B cell (primary cell): ENCODE results near the gene NAV2. TPM values are rescaled to one million over a fixed set of nuclear protein-coding genes. Genes with fewer than 3 reads are reported as not detected.

Experiments used
- ATAC-seq: fragments of 200-7000 bp; cut with Tn5 transposase; one replicate; pipeline ENCODE4 v1.10.0; 2021; ENCODE audit warnings: low read depth, mild to moderate bottlenecking, moderate number of reproducible peaks, moderate library complexity
- CTCF ChIA-PET: fragments of 350-600 bp; sonication (Branson Sonifier 250); formaldehyde crosslinking; loops from one replicate; lab custom pipeline; 2021; ENCODE audit warnings: antibody characterized with exemption, inconsistent platforms; lab: Charles Lee
- POLR2A ChIA-PET: fragments of 350-600 bp; sonication (Branson Sonifier 250); formaldehyde crosslinking; loops from one replicate; lab custom pipeline; 2021; ENCODE audit warnings: antibody characterized with exemption; lab: Charles Lee
- DNase-seq: peaks from one replicate; pipeline ENCODE4 v3.0.0; 2013
- H2AFZ ChIP-seq: 2 replicates; pipeline ENCODE4 v1.6.1; 2012; ENCODE audit warnings: mild to moderate bottlenecking, low read depth, low read length; ENCODE audit not compliant: insufficient read depth, poor library complexity, severe bottlenecking
- H3K27ac ChIP-seq, 2 donors: 1 replicate in 1 of 2; 2 replicates in 1 of 2; pipeline ENCODE4 v1.5.1; 2012 to 2013; ENCODE audit warnings: low read length in 2 of 2, mild to moderate bottlenecking in 2 of 2, moderate library complexity in 1 of 2
- H3K27me3 ChIP-seq, 4 experiments: fragments of 200-600 bp in 1 of 4; sonication (generic) in 1 of 4; replicated peaks in 1 of 4; 1 replicate in 2 of 4; 2 replicates in 2 of 4; pipeline versions ENCODE4 v1.6.1 to v1.7.0; 2013 to 2016; ENCODE audit warnings: low read length in 3 of 4, mild to moderate bottlenecking in 2 of 4, mixed read lengths in 1 of 4, moderate library complexity in 1 of 4; ENCODE audit not compliant: insufficient read depth in 4 of 4, control insufficient read depth in 3 of 4; ENCODE audit errors: control extremely low read depth in 1 of 4
- H3K36me3 ChIP-seq, 2 experiments: replicated peaks in 1 of 2; 1 replicate in 1 of 2; 2 replicates in 1 of 2; pipeline versions ENCODE4 v1.6.1 to v1.7.1; 2013; ENCODE audit warnings: low read length in 1 of 2; ENCODE audit not compliant: insufficient read depth in 2 of 2, control insufficient read depth in 1 of 2; ENCODE audit errors: control extremely low read depth in 1 of 2, extremely low read depth in 1 of 2
- H3K4me1 ChIP-seq, 2 donors: fragments of 200-600 bp in 1 of 2; sonication (generic) in 1 of 2; 1 replicate in 1 of 2; 2 replicates in 1 of 2; pipeline versions ENCODE4 v1.5.1 to v1.6.1; 2013 to 2017; ENCODE audit warnings: low read length in 2 of 2; ENCODE audit not compliant: control insufficient read depth in 2 of 2, insufficient read depth in 2 of 2
- H3K4me2 ChIP-seq: replicated peaks from 2 replicates; pipeline ENCODE3; 2012; ENCODE audit warnings: mild to moderate bottlenecking, low read depth, low read length; ENCODE audit not compliant: poor library complexity, severe bottlenecking
- H3K4me3 ChIP-seq, 5 experiments: fragments of 200-600 bp in 1 of 5; sonication (generic) in 1 of 5; 1 replicate in 3 of 5; 2 replicates in 2 of 5; pipeline versions ENCODE4 v1.5.1 to v1.7.0; 2011 to 2016; ENCODE audit warnings: low read length in 4 of 5, mild to moderate bottlenecking in 4 of 5, low read depth in 2 of 5, control low read depth in 1 of 5, moderate library complexity in 1 of 5; ENCODE audit not compliant: insufficient read depth in 1 of 5; ENCODE audit errors: control extremely low read depth in 1 of 5, extremely low read depth in 1 of 5
- H3K79me2 ChIP-seq: fragments of 200-600 bp; sonication (generic); one replicate; pipeline ENCODE4 v1.6.0; 2016; ENCODE audit warnings: low read length; ENCODE audit not compliant: control insufficient read depth, insufficient read depth
- H3K9ac ChIP-seq: fragments of 200-600 bp; sonication (generic); 2 replicates; pipeline ENCODE4 v1.6.1; 2017; ENCODE audit warnings: mild to moderate bottlenecking, low read length, moderate library complexity
- H3K9me3 ChIP-seq, 3 donors: one replicate each; pipeline versions ENCODE4 v1.6.1 to v1.7.1; 2013; ENCODE audit warnings: low read length in 2 of 3; ENCODE audit not compliant: control insufficient read depth in 2 of 3, insufficient read depth in 1 of 3; ENCODE audit errors: control extremely low read depth in 1 of 3
- H4K20me1 ChIP-seq: 2 replicates; pipeline ENCODE4 v1.6.0; 2012; ENCODE audit warnings: mild to moderate bottlenecking, low read length; ENCODE audit not compliant: insufficient read depth, control insufficient read depth, poor library complexity, severe bottlenecking
- H3K27ac Mint-ChIP-seq: one replicate; pipeline ENCODE4 v1.8.0; 2021; ENCODE audit warnings: mixed read lengths
- H3K27me3 Mint-ChIP-seq: one replicate; pipeline ENCODE4 v1.8.0; 2021; ENCODE audit warnings: mixed read lengths
- H3K4me1 Mint-ChIP-seq: one replicate; pipeline ENCODE4 v1.8.0; 2021; ENCODE audit warnings: mixed read lengths
- H3K4me3 Mint-ChIP-seq: one replicate; pipeline ENCODE4 v1.8.0; 2021; ENCODE audit warnings: mixed read lengths
- H3K9me3 Mint-ChIP-seq: one replicate; pipeline ENCODE4 v1.8.0; 2022; ENCODE audit warnings: mixed read lengths; ENCODE audit not compliant: insufficient read depth
- EZH2 ChIP-seq: IDR thresholded peaks from 2 replicates; pipeline ENCODE4 v1.6.1; 2012; ENCODE audit warnings: borderline replicate concordance, low read depth, mild to moderate bottlenecking, moderate library complexity, low read length; ENCODE audit not compliant: insufficient read depth, poor library complexity, severe bottlenecking
- WGBS: methylation state at CpG from one replicate; pipeline ENCODE4 v1.1.5; 2013; ENCODE audit warnings: missing lambda C conversion rate; ENCODE audit not compliant: insufficient coverage; 5-methylcytosine and 5-hydroxymethylcytosine counted together
- intact Hi-C: fragments of 100-400 bp; cut with micrococcal nuclease; formaldehyde crosslinking; loops from one replicate; pipeline ENCODE4 v1.10.0; 2022
- polyA plus RNA-seq: library from polyadenylated mRNA; depleted of rRNA; stranded (reverse); fragments of >200 nt; gene quantifications from 2 replicates; pipeline ENCODE4 v1.2.3, GENCODE V29; 2012
- total RNA-seq, 2 donors: library from RNA; stranded (reverse); fragments of 120-200 nt in 1 of 2; gene quantifications; 1 replicate in 1 of 2; 2 replicates in 1 of 2; pipeline versions ENCODE4 v1.2.3 to v1.2.4, GENCODE V29; 2013 to 2022
- TF ChIP-seq, protein P1 (sequence below): fragments of 200-600 bp; IDR thresholded peaks from one replicate; pipeline ENCODE4 v1.8.0; 2022; ENCODE audit warnings: antibody characterized with exemption, mild to moderate bottlenecking

NAV2 gene
- total and polyA plus RNA-seq, 2 donors (not counting 1 experiment from before 2014, with no cell fraction given) = 0.82 to 22.2 TPM

DNA sequence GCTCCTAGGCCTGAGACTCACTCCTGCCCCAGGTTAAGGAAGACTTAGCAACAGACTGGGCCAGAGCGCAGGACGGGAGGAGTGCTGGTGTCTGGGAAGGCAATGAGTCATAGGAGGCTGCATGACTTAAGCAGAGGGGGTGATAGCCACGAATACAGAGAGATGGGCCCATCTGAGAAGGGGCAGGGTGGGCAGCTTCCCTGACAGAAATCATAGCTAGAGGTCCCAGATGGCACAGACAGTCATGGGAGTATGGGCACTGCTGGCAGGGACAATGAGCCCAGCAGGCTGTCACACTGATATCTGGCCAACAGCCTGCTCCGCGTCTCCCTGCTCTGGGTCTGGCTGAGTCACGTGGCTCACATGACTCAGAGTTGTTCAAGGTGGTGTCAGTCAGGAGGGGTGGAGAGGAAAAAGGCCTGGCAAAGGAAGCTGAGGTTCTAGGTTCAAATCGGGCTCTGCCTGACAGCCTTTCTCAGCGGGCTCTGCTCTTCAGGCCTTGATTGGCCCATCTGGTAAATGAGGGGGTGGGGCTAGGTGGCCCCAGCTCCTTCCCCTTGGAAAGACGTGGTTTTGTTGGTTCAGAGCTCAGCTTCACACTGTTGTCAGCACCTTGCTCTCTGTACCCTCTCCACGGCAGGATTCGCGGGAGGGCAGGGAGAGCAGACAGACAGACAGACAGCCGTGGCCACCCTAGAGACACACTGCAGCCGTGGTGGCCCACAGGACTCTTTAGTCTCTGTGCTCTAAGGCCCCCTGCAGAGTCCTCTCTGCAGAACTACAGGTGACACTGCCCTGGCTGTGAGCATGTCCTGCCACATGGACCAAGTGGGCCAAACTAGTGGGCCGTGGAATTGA is 399.9 kb downstream of the NAV2 start:
- intact Hi-C loops = no loop called here
- no peak overlapping the region for H3K4me2 ChIP-seq

GRCh38 chr11:20113149-20113438 is 400.5 kb downstream of the NAV2 start:
- no peak for ATAC-seq
- WGBS = 10% methylated on average over 3 of the region's 5 CpGs
- intact Hi-C loops = no loop called here

More for the DNA sequence above, 399.9 kb downstream of the NAV2 start:
- Histone ChIP-seq H3K9me3 (peaks cover 0 to 3% (median 0%) of the 10 kb centered on the region in 3 donors), H4K20me1 (no peaks in the 10 kb centered on the region), H2AFZ (no peak overlapping the region), H3K27ac (no peak overlapping the region), H3K9ac (no peak overlapping the region), H3K27me3 (no peaks in the 10 kb centered on the region), H3K79me2 (no peaks in the 10 kb centered on the region), H3K4me3 (no peak overlapping the region), H3K4me1 (peaks cover 0 to 4% of the 10 kb centered on the region in 2 donors), H3K36me3 (no peaks in the 10 kb centered on the region)
- POLR2A ChIA-PET = no interaction called here
- Mint-ChIP-seq H3K27ac (no peak overlapping the region), H3K4me1 (peaks cover 3% of the 10 kb centered on the region), H3K9me3 (no peaks in the 10 kb centered on the region), H3K4me3 (no peak overlapping the region), H3K27me3 (peaks cover 12% of the 10 kb centered on the region)
- 64% methylated on average over 14 of the region's 15 CpGs for WGBS
- TF ChIP-seq, protein P1, sequence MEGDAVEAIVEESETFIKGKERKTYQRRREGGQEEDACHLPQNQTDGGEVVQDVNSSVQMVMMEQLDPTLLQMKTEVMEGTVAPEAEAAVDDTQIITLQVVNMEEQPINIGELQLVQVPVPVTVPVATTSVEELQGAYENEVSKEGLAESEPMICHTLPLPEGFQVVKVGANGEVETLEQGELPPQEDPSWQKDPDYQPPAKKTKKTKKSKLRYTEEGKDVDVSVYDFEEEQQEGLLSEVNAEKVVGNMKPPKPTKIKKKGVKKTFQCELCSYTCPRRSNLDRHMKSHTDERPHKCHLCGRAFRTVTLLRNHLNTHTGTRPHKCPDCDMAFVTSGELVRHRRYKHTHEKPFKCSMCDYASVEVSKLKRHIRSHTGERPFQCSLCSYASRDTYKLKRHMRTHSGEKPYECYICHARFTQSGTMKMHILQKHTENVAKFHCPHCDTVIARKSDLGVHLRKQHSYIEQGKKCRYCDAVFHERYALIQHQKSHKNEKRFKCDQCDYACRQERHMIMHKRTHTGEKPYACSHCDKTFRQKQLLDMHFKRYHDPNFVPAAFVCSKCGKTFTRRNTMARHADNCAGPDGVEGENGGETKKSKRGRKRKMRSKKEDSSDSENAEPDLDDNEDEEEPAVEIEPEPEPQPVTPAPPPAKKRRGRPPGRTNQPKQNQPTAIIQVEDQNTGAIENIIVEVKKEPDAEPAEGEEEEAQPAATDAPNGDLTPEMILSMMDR = no peak
- TF ChIP-seq EZH2 = no peak
- no peak for DNase-seq
- ATAC-seq = no peak
- CTCF ChIA-PET = interaction anchor here (0.7 to 7.0 kb wide), 4 partner anchors 11 to 160 kb away, joined by 3 to 51 read pairs (median 16); no protein-coding TSS in a partner anchor

More at GRCh38 chr11:20113149-20113438, 400.5 kb downstream of the NAV2 start:
- H3K36me3 ChIP-seq = no peaks in the 10 kb centered on the region
- peaks cover 12% of the 10 kb centered on the region for H3K27me3 Mint-ChIP-seq
- H3K9me3 ChIP-seq = peaks cover 0 to 3% (median 0%) of the 10 kb centered on the region in 3 donors
- H3K4me2 ChIP-seq = no peak overlapping the region
- ChIA-PET POLR2A (no interaction called here), CTCF (interaction anchor here (0.7 to 7.0 kb wide), 3 partner anchors 16 to 161 kb away, joined by 3 to 51 read pairs (median 28); no protein-coding TSS in a partner anchor)
- no peaks in the 10 kb centered on the region for H3K79me2 ChIP-seq
- peaks cover 3% of the 10 kb centered on the region for H3K4me1 Mint-ChIP-seq
- H3K27ac Mint-ChIP-seq = no peak overlapping the region
- TF ChIP-seq EZH2 = no peak
- TF ChIP-seq, protein P1 = no peak
- no peak for DNase-seq
- no peaks in the 10 kb centered on the region for H4K20me1 ChIP-seq
- H3K4me3 Mint-ChIP-seq = no peak overlapping the region
- no peaks in the 10 kb centered on the region for H3K27me3 ChIP-seq
- H3K4me1 ChIP-seq = peaks cover 0 to 4% of the 10 kb centered on the region in 2 donors
- H3K9ac ChIP-seq = no peak overlapping the region
- H2AFZ ChIP-seq = no peak overlapping the region
- H3K27ac ChIP-seq = no peak overlapping the region
- H3K9me3 Mint-ChIP-seq = no peaks in the 10 kb centered on the region
- no peak overlapping the region for H3K4me3 ChIP-seq
